Renal cortical epithelial cell (primary cell): Measurements from ENCODE around the gene FCGR3B. TPM values are rescaled to one million over a fixed set of nuclear protein-coding genes. Genes with fewer than 3 reads are reported as not detected.
A peak's percentile ranks its signal among the peaks of the same experiment; 100 is the strongest.
"Not testable (repeated sequence)": the region's sequence is repeated elsewhere in the genome, so short reads cannot be mapped to it uniquely, and the experiment has no call there.

Source experiments
- DNase-seq: peaks from one replicate; pipeline ENCODE4 v3.0.0-alpha.2; 2011; ENCODE audit warnings: low read depth
- total RNA-seq: library from RNA; depleted of rRNA; stranded (reverse); fragments of >200 nt; gene quantifications from 2 replicates; pipeline ENCODE4 v1.2.3, GENCODE V29; 2014

FCGR3B gene
- total RNA-seq, 1 donor from 2014 or later, result not detected

DNA sequence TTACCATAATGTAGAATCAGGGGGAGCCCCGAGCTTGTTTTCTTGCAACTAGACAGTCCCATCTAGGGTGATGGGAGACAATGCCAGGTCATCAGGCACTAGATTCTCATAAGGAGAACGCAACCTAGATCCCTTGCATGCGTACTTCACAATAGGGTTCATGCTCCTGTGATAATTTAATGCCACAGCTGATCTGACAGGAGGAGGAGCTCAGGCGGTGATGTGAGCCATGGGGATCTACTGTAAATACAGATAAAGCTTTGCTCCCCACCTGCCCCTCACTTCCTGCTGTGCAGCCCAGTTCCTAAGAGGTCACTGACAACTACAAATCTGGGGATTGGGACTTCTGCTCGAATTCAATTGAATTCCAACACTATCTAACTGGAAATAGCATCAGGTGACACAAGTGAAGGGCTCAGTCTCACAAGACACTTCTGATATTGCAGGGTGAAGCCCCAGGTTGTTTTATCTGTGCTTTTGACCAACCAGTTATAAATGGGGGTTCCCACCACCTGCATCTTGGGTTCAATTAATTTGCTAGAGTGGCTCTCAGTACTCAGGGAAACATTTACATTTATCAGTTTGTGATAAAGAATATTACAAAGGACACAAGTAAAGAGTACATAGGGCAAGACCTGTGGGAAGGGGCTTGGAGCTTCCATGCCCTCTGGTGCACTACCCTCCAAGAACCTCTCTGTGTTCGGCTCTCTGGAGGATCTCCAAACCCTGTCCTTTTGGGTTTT lies 7.4 kb upstream of the FCGR3B start:
- not testable (repeated sequence) for DNase-seq

DNA sequence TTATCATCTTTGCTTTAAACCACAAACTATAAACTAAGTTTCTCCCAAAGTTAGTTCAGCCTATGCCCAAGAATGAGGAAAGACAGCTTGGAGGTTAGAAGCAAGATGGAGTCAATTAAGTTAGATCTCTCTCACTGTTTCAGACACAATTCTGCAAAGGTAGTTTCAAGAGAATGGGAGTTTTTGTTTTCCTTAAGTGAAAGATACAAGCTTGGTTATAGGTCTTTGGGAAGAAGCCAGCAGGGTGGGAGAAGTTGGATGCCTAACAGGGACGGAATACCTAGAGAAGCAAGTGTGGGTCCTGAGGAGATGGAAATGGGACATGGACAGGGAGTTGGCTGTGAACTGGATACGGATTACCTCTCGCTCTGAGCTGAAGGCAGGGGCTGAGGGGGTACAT lies 6.0 kb upstream of the FCGR3B start:
- not testable (repeated sequence) for DNase-seq

DNA sequence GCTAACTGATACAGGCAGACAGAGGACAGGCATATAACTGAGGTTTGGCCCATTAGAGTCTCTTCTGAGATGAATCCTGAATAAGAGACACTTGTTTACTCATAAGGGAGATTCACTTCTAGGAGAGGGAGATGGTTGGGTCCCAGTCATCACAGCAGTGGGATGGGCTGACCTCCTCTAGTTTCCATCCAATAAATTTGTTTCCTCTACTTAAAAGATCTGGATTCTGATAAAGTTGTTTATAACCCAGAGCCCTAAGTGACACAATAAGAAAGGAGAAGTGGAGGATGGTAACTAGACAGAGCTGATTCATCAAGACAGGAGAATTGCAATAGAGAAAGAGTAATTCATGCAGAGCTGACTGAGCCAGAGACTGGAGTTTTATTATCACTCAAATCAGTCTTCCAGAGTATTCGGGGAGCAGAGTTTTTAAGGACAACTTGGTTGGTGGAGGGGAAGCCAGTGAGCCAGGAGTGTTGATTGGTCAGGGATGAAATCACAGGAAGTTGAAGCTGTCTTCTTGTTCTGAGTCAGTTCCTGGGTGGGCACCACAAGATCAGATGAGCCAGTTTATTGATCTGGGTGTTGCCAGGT lies 5.3 kb upstream of the FCGR3B start:
- peak; percentile 26 for DNase-seq

DNA sequence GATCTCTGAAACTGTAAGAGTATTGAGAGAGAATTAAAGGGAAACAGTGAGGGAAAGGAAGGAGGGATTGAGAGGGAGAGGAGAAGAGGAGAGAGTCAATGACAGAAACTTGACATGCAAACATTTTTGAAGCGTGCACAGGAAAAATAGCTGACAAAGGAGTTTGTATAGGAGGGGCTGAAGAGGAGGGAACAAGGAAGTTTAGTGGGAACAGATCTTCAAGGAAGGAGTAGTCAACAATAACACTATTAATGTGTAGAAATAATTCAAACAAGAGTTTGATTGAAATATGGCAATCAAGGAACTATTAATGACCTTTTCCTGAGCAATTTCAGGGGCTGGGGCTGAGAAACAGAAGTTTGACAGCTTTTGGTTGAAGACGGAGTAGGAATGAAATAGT lies 4.0 kb upstream of the FCGR3B start:
- DNase-seq, result not testable (repeated sequence)

DNA sequence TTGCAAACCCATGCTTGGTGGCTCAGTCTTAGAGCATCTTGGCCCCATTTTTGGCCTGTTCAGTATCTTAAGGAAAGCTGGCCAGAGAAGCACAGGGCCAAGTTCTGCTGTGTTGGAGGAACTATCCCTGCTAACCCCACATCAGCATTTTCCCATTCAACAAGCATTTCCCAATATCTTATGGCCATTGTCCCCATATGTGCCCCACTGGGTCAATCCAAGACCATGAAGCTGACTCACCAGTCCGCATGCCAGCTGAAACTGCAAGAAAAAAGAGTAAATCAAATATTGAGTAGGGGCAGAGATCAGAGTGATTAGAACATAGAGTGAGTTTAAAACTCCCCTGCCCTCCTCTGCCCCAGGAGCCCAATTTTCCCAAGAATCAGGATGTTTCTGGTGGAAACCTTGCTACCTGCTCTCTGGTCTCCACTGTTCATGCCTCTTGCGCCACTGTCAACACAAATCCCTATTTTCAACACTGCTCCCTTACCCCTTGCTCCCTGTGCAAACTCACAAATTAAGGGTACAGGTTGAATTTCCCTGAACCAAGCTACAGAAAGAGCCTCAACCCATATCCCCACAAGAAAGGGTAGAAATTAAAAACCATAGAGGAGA lies 741 bp downstream of the FCGR3B start:
- not testable (repeated sequence) for DNase-seq

DNA sequence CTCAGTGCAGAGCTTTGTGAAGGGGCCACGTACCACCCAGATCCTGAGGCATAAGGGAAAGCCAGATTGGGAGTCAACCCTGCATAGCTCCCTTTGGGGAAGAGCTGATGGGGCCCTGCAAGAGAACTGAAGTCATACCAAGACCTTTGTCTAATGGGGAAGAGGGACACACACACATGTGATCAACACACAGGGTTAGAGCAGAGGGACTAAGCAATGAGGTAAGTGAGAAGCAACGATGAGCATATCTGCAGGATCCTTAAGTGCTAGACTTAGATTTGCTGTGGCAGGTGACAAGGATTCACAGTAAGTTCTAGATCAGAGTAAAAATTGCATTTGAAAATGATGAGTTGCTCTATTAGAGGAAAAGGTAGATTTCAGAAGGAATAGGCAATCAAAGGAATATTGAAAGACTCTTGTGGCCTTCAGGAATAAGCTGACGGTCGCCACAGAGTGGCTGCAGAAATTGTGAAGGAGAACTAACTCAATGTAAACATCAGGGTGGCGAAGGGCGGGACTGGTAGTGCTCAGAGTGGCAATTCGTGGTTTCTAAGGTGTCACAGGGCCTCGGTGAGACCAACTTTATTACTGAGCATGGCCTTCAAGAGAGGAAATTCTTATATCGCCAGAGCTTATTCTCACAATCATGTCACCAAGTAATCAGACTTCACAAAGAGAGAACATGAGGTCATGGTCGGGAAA lies 4.4 kb downstream of the FCGR3B start:
- DNase-seq, result not testable (repeated sequence)

DNA sequence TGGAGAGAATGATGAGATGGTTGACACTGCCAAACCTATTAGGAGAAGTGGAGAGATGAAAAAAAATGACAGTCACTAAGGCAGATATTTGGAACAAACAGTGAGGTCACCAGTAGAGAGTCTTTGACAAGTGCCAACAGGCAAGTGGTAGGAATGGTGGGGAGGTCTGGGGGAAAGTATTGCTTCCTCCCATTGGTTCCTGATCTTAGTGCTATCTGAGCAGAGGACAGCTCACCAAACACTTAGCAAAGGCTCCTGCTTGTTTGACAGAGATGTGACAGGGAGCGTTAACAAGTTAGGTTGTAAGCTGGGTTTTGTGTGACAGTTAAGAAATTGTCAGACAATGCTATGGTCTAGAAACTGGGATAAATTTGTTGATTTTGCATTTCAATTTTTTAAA lies 6.4 kb downstream of the FCGR3B start:
- not testable (repeated sequence) for DNase-seq

DNA sequence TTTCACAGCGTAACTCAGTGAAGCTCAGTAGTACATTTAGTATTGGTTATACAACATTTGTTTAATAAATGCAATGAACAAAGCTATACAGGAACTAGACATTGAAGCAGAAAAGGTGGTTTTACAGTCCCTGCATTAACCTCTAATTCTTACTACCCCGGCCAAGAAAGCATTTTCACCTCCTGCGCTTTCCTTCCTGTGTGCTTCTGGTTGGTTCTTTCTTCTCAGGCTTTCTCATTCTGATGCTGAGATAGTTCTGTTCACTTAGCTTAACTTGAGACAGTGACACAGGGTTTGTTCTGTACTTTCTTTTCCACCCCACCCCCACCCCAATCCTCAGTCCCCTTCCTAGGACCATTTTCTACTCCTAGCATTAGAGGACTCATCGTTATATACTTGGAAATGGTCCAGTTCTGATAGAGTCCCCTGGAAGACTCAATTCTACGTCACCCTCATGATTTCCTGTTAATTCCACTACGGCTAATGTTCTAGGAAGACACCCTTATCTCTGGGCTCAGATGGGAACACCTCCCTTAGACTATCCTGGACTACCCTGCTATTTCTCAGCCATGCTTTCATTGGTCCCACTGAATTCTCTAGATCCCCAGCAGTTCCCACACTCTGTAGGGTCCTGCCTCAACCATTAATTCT lies 7.5 kb downstream of the FCGR3B start:
- DNase-seq, result not testable (repeated sequence)

DNA sequence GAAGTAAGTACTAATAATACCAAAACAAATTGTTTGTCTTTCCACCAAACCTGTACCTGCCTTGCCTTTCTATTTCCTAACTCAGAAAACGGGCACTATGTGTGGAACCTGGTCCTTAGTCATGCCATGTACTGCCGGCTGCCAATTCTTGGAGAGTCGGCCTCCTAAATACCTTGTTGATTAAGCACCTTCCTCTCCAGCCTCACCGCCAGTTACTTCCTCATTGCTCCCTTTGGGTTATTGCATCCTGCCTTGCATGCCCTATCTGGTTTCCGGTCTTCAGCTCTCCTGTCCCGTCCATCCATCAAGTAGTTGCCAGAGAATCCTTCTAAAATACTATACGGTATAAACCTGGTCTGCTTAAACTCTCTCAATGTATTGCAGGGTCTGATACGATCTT lies 8.9 kb downstream of the FCGR3B start:
- DNase-seq, result not testable (repeated sequence)

DNA sequence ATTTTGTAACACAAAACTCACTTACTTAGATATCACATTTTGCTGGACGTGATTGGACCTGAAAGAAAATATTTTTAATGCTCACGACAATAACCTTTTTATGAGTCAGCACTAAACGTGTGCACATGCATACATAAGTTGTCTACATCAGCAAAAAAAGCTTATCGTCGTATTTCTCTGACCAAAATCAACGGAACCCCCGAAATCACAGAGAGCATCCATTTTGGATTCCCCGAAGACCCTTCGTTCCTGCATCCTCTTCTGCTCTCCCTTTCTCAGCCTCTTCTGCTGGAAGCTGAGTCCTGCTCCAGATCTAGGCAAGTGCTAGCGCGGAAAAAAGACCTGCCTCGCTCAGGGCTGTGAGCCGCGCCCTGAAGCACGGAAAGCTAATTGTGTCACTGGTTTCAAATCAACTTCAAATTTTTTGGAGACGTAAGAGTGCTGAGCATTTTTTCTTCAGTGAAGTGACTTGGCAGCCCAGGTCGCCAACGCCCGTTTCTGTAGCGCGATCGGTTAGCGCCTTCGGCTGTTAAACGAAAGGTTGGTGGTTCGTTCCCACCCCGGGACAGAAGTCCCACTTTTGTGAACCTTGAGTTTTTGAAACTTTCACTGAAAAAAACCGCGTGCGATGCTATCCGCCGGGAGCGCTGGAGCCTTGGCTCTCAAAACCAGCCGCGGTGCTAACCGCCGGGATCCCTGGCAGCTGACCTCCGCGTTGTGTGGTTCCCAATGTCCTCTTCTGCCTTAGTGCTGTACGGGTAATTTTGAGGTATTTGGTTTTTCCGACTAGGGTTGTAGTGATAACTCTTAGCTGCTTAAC lies 9.6 kb downstream of the FCGR3B start:
- peak; percentile 64 for DNase-seq

DNA sequence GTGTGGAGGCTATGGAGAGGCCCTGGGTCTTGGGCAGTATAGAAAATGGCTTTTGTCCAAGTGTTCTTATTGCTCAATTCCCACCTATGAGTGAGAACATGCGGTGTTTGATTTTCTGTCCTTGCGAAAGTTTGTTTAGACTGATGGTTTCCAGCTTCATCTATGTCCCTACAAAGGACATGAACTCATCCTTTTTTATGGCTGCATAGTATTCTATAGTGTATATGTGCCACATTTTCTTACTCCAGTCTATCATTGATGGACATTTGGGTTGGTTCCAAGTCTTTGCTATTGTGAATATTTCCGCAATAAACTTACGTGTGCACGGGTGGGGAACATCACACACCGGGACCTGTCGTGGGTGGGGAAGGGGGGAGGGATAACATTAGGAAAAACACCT lies 10.6 kb downstream of the FCGR3B start:
- DNase-seq, result not testable (repeated sequence)

DNA sequence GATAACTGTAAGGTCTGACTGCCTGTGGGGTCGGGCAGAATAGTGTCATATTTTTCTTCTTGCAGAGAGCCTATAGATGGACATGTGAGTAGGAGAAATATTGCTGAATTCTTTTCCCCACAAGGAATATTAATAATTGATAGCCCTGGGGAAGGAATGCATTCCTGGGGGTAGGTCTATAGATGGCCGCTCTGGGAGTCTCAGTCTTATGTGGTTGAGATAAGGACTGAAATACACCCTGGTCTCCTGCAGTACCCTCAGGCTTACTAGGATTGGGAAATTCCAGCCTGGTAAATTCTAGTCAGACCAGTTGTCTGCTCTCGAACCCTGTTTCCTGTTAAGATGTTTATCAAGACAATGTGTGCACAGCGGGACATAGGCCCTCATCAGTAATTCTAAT lies 12.5 kb downstream of the FCGR3B start:
- not testable (repeated sequence) for DNase-seq

DNA sequence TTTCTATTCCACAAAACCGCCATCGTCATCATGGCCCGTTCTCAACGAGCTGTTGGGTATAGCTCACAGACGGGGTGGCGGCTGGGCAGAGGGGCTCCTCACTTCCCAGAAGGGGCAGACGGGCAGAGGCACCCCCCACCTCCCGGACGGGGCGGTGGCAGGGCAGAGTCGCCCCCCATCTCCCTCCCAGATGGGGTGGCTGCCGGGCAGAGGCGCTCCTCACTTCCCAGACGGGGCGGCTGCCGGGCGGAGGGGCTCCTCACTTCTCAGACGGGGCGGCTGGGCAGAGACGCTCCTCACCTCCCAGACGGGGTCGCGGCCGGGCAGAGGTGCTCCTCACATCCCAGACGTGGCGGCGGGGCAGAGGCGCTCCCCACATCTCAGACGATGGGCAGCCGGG lies 14.6 kb downstream of the FCGR3B start:
- not testable (repeated sequence) for DNase-seq

DNA sequence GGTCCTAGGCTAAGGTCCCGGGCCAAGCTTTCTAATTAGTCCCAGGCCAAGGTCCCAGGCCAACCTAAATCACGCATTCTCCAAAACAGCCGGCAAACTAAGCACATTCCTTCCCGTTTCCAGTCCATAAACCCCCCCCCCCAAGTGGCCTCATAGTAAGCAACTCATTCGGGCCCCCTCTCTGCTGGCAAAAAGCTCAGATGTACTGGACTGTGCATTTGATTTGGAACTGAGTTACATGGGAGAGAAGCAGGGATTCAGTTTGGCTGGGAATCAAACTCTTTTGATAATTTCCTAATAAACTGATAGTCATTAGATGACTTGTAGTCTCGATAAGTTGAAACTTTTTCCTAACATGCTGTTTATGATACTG lies 17.8 kb downstream of the FCGR3B start:
- peak; percentile 19 for DNase-seq

DNA sequence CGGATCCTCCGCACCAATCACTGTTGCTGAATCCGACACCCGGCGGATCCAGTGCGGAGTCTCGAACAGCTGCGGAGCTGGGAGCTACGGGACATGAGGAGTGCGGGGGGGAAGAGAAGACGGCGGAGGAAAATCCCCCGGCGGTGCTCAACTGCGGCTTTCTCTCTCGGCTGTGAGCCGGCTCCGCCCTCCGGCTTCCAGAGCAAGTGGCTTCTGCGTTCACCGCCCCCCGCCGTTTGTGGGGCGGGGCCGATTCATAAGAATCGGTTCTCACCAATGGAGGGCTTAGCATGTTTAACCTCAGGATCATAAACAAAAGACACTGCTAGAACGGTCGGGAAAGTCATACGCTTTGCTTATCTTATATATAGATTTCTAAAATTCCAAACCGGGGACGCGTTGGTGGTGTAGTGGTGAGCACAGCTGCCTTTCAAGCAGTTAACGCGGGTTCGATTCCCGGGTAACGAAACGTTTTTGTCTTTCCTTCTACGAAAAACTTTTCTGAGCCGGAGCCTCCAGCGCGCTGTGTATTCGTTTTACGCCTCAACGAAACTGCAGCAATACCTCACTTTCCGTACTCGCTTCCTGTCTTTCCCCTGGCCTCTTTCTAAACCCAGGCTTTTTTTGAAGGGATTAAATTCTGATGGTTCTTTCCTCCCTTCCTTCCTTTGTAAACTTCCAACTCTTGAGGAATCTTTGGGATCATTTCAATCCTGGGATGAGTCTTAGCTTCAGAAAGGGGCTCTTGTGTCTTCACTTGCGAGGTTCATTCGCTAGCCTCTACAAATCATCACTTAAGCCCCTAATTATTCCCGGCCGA lies 18.4 kb downstream of the FCGR3B start:
- peak; percentile 96 for DNase-seq

DNA sequence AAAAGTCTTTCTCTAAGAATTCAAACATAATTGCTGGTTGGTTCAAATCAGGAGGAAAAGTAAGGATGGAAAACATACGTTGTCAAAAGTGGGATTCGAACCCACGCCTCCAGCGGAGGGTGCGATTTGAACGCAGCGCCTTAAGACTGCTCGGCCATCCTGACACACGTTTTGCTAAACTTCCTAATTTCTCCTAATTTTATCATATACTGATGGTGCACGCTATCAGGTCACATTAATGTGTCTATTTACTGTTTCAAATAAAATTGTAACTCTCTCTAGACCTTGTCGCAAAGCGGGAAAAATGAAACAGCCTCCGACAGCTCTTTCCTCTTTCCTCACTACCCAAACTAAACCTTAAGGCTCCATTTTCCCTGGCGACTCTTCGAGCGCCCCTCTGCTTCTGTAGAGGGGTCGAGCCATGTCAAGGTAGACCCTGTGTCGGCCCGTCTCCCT lies 19.1 kb downstream of the FCGR3B start:
- peak; percentile 51 for DNase-seq

DNA sequence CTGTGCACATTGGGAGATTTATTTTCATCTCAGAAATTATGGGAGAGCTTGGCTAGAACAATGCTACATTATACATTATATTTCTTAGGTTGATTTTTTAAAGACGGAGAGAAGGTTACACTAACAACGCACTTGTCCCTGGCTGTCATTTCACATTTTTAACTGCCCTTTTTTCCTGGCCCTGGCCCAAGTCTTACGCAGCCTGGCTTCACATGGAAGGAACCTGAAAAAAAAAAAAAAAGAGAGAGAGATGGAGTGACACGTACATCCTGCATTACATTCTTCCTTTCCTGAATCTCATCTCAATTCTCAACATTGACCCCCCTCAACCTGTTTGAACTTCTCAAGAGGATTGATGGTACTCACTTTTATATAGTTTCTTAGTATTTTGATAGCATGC lies 20.8 kb downstream of the FCGR3B start:
- DNase-seq, result not testable (repeated sequence)

DNA sequence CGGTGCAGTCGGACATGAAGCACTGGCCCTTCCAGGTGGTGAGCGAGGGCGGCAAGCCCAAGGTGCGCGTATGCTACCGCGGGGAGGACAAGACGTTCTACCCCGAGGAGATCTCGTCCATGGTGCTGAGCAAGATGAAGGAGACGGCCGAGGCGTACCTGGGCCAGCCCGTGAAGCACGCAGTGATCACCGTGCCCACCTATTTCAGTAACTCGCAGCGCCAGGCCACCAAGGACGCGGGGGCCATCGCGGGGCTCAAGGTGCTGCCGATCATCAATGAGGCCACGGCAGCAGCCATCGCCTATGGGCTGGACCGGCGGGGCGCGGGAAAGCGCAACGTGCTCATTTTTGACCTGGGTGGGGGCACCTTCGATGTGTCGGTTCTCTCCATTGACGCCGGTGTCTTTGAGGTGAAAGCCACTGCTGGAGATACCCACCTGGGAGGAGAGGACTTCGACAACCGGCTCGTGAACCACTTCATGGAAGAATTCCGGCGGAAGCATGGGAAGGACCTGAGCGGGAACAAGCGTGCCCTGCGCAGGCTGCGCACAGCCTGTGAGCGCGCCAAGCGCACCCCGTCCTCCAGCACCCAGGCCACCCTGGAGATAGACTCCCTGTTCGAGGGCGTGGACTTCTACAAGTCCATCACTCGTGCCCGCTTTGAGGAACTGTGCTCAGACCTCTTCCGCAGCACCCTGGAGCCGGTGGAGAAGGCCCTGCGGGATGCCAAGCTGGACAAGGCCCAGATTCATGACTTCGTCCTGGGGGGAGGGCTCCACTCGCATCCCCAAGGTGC lies 24.2 kb downstream of the FCGR3B start:
- not testable (repeated sequence) for DNase-seq
